IMR-90 (cell line): ENCODE results near the gene NDUFAF7. TPM values are rescaled to one million over a fixed set of nuclear protein-coding genes. Genes with fewer than 3 reads are reported as not detected.

Source experiments
- ATAC-seq: fragments of 200-7000 bp; cut with Tn5 transposase; 2 replicates; pipeline ENCODE4 v1.9.1; 2020; ENCODE audit warnings: low read depth, mild to moderate bottlenecking, moderate library complexity
- BruUV-seq: library from RNA; stranded (reverse); fragments of 400-500 nt; replicated peaks from 2 replicates; lab custom pipeline; 2021; lab: Mats Ljungman, UMichigan
- CTCF ChIA-PET: fragments of 300-600 bp; formaldehyde crosslinking; extraction: SDS; loops from one replicate; lab custom pipeline; 2021; ENCODE audit warnings: antibody characterized with exemption; lab: Yijun Ruan, JAX
- POLR2A ChIA-PET: fragments of 300-600 bp; sonication (Branson Sonifier 250); formaldehyde crosslinking; loops from one replicate; lab custom pipeline; 2022; ENCODE audit warnings: antibody characterized with exemption; ENCODE audit not compliant: unreplicated experiment; lab: Charles Lee
- DNase-seq: peaks from one replicate; pipeline ENCODE4 v3.0.0; 2013
- H2AFZ ChIP-seq: replicated peaks from 2 replicates; pipeline ENCODE3; 2013; ENCODE audit warnings: low read length, mild to moderate bottlenecking; ENCODE audit not compliant: poor library complexity
- H2AK5ac ChIP-seq: 2 replicates; pipeline ENCODE4 v1.6.1; 2013; ENCODE audit warnings: low read depth, low read length, inconsistent platforms
- H2AK9ac ChIP-seq: replicated peaks from 2 replicates; pipeline ENCODE3; 2013; ENCODE audit warnings: mild to moderate bottlenecking, low read depth, low read length, moderate library complexity; ENCODE audit not compliant: poor library complexity
- H2BK120ac ChIP-seq: 2 replicates; pipeline ENCODE4 v1.6.1; 2013; ENCODE audit warnings: low read depth, low read length, inconsistent platforms
- H2BK15ac ChIP-seq: 3 replicates; pipeline ENCODE4 v1.6.1; 2013; ENCODE audit warnings: low read depth, low read length, inconsistent platforms
- H2BK20ac ChIP-seq: 2 replicates; pipeline ENCODE4 v1.6.1; 2013; ENCODE audit warnings: low read depth, mild to moderate bottlenecking, inconsistent platforms, low read length, moderate library complexity
- H2BK5ac ChIP-seq: 2 replicates; pipeline ENCODE4 v1.6.1; 2013; ENCODE audit warnings: mild to moderate bottlenecking, low read depth, low read length, inconsistent platforms; ENCODE audit not compliant: poor library complexity, severe bottlenecking
- H3K14ac ChIP-seq: replicated peaks from 2 replicates; pipeline ENCODE4 v1.6.1; 2013; ENCODE audit warnings: low read depth, low read length, inconsistent platforms
- H3K18ac ChIP-seq: 2 replicates; pipeline ENCODE4 v1.6.1; 2013; ENCODE audit warnings: low read depth, low read length, control low read depth
- H3K23ac ChIP-seq: 2 replicates; pipeline ENCODE4 v1.6.1; 2013; ENCODE audit warnings: low read depth, low read length, inconsistent platforms
- H3K27ac ChIP-seq: 2 replicates; pipeline ENCODE4 v1.5.1; 2013; ENCODE audit warnings: mild to moderate bottlenecking, control low read depth, low read length; ENCODE audit not compliant: insufficient read depth
- H3K27me3 ChIP-seq: 2 replicates; pipeline ENCODE4 v1.6.1; 2013; ENCODE audit warnings: low read length; ENCODE audit not compliant: control insufficient read depth, insufficient read depth
- H3K36me3 ChIP-seq: 2 replicates; pipeline ENCODE4 v1.6.1; 2013; ENCODE audit warnings: low read length, mixed read lengths; ENCODE audit not compliant: control insufficient read depth, insufficient read depth
- H3K4ac ChIP-seq: 2 replicates; pipeline ENCODE4 v1.6.1; 2013; ENCODE audit warnings: low read depth, low read length, inconsistent platforms
- H3K4me1 ChIP-seq: 2 replicates; pipeline ENCODE4 v1.6.1; 2013; ENCODE audit warnings: low read length, mixed read lengths; ENCODE audit not compliant: control insufficient read depth, insufficient read depth
- H3K4me2 ChIP-seq: 2 replicates; pipeline ENCODE4 v1.6.1; 2013; ENCODE audit warnings: low read depth, mild to moderate bottlenecking, control low read depth, low read length, moderate library complexity
- H3K4me3 ChIP-seq: 2 replicates; pipeline ENCODE4 v1.5.1; 2013; ENCODE audit warnings: low read depth, mild to moderate bottlenecking, control low read depth, low read length, moderate library complexity; ENCODE audit not compliant: insufficient read depth
- H3K56ac ChIP-seq: 2 replicates; pipeline ENCODE4 v1.6.1; 2013; ENCODE audit warnings: low read length, inconsistent platforms; ENCODE audit not compliant: insufficient read depth; ENCODE audit errors: extremely low read depth
- H3K79me1 ChIP-seq, 2 experiments: 2 replicates each; pipeline ENCODE4 v1.6.1; 2013; ENCODE audit warnings: low read length in 2 of 2, inconsistent platforms in 1 of 2, low read depth in 1 of 2
- H3K9ac ChIP-seq: 2 replicates; pipeline ENCODE4 v1.6.1; 2013; ENCODE audit warnings: low read depth, low read length, control low read depth
- H3K9me1 ChIP-seq: 2 replicates; pipeline ENCODE4 v1.6.1; 2013; ENCODE audit warnings: low read length, inconsistent platforms; ENCODE audit not compliant: insufficient read depth
- H3K9me3 ChIP-seq: 2 replicates; pipeline ENCODE4 v1.6.1; 2013; ENCODE audit warnings: low read length; ENCODE audit not compliant: control insufficient read depth, insufficient read depth
- H4K20me1 ChIP-seq: 2 replicates; pipeline ENCODE4 v1.6.1; 2013; ENCODE audit warnings: low read length, inconsistent platforms; ENCODE audit not compliant: insufficient read depth
- H4K5ac ChIP-seq: 2 replicates; pipeline ENCODE4 v1.6.1; 2013; ENCODE audit warnings: mild to moderate bottlenecking, low read depth, low read length, control low read depth
- H4K8ac ChIP-seq, 2 experiments: 2 replicates each; pipeline ENCODE4 v1.6.1; 2013; ENCODE audit warnings: low read depth in 2 of 2, low read length in 2 of 2, control low read depth in 1 of 2, inconsistent platforms in 1 of 2
- H4K91ac ChIP-seq: 2 replicates; pipeline ENCODE4 v1.6.1; 2013; ENCODE audit warnings: low read depth, low read length, inconsistent platforms; ENCODE audit not compliant: insufficient read depth
- CEBPB ChIP-seq: IDR thresholded peaks from 2 replicates; pipeline ENCODE4 v1.6.1; 2012; ENCODE audit warnings: low read depth, low read length, improper control_type of control experiment
- CHD1 ChIP-seq: IDR thresholded peaks from 2 replicates; pipeline ENCODE4 v1.6.1; 2012; ENCODE audit warnings: low read depth, low read length, improper control_type of control experiment
- MAFK ChIP-seq: IDR thresholded peaks from 2 replicates; pipeline ENCODE4 v1.6.1; 2012; ENCODE audit warnings: low read depth, low read length, improper control_type of control experiment
- MAZ ChIP-seq: IDR thresholded peaks from 2 replicates; pipeline ENCODE4 v1.6.1; 2012; ENCODE audit warnings: low read depth, mild to moderate bottlenecking, low read length, improper control_type of control experiment, moderate library complexity, borderline replicate concordance
- NFE2L2 ChIP-seq: fragments of 150-350 bp; IDR thresholded peaks from 2 replicates; pipeline ENCODE4 v1.6.1; 2016; ENCODE audit warnings: low read depth, mild to moderate bottlenecking, low read length
- POLR2A ChIP-seq: IDR thresholded peaks from 2 replicates; pipeline ENCODE4 v1.6.1; 2012; ENCODE audit warnings: mild to moderate bottlenecking, low read depth, low read length
- RCOR1 ChIP-seq: IDR thresholded peaks from 2 replicates; pipeline ENCODE4 v1.6.1; 2012; ENCODE audit warnings: mild to moderate bottlenecking, low read length, improper control_type of control experiment; ENCODE audit not compliant: insufficient replicate concordance
- RFX5 ChIP-seq: IDR thresholded peaks from 2 replicates; pipeline ENCODE4 v1.8.0; 2012; ENCODE audit warnings: low read depth, mild to moderate bottlenecking, low read length, moderate library complexity
- USF2 ChIP-seq: fragments of 150-350 bp; IDR thresholded peaks from 2 replicates; pipeline ENCODE4 v1.6.1; 2017; ENCODE audit warnings: mild to moderate bottlenecking, antibody characterized with exemption, low read length, low read depth
- WGBS, 2 experiments: methylation state at CpG; one replicate each; pipeline versions ENCODE4 v1.1.5 to v1.1.7; 2013; ENCODE audit warnings: missing lambda C conversion rate in 2 of 2; ENCODE audit not compliant: insufficient read length in 1 of 2; ENCODE audit errors: extremely low coverage in 2 of 2; 5-methylcytosine and 5-hydroxymethylcytosine counted together
- dilution Hi-C: fragments of 300-500 bp; cut with HindIII; formaldehyde crosslinking; loops from one replicate; pipeline ENCODE4 v1.14.3; 2018; ENCODE audit warnings: low sequenced_read_pairs; ENCODE audit not compliant: unreplicated experiment
- in situ Hi-C: fragments of 300-500 bp; cut with MboI; formaldehyde crosslinking; loops from 3 replicates; pipeline ENCODE4 v1.14.3; 2019; ENCODE audit warnings: low sequenced_read_pairs, inconsistent platforms, mixed read lengths
- intact Hi-C: fragments of 100-400 bp; cut with micrococcal nuclease; formaldehyde crosslinking; loops from 2 replicates; pipeline ENCODE4 v1.10.0; 2022
- polyA plus RNA-seq, 3 experiments: library from polyadenylated mRNA; depleted of rRNA; stranded (reverse); fragments of >200 nt; gene quantifications; 2 replicates each; pipeline ENCODE4 v1.2.3, GENCODE V29; 2012; ENCODE audit warnings: low replicate concordance in 1 of 3
- total RNA-seq: library from RNA; depleted of rRNA; stranded (reverse); fragments of >200 nt; gene quantifications from 2 replicates; pipeline ENCODE4 v1.2.3, GENCODE V29; 2012
- TF ChIP-seq, protein P1 (sequence below): fragments of 150-350 bp; IDR thresholded peaks from 2 replicates; pipeline ENCODE4 v1.6.1; 2016; ENCODE audit warnings: low read depth, mild to moderate bottlenecking, low read length, moderate library complexity, borderline replicate concordance

NDUFAF7 gene
- total and polyA plus RNA-seq, 2 of the 4 experiments (the other 2 are of a cell fraction) = 9.9 to 17.4 TPM

DNA sequence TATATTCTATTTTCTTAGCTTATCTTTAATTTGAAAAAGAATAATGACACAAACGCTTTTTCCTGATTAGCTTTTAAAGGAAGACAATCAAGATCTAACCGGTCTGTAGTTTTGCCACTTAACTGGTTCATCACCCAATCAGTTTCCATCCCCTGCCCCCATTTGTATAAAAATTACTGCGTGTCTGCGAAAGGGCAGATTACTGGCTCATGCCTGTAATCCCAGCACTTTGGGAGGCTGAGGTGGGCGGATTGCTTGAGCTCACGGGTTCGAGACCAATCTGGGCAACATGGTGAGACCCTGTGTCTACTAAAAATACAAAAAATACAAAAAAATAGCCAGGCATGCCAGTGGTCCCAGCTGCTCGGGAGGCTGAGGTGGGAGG, 32.8 kb upstream of the NDUFAF7 start:
- Histone ChIP-seq H4K20me1 (peaks cover 11% of the 10 kb centered on the region; the same call in 1 of the 2 replicates), H2BK15ac (no peak overlapping the region), H2BK5ac (no peak overlapping the region), H3K9ac (no peak overlapping the region), H2AK5ac (no peak overlapping the region), H2BK20ac (no peak overlapping the region), H3K23ac (no peak overlapping the region), H4K91ac (no peak overlapping the region), H2AK9ac (no peak overlapping the region), H2AFZ (no peak overlapping the region), H3K79me1 (peaks cover 19 to 53% of the 10 kb centered on the region in 2 experiments), H3K27me3 (no peaks in the 10 kb centered on the region), H4K5ac (no peak overlapping the region), H3K56ac (no peak overlapping the region), H4K8ac (no peak overlapping the region), H3K14ac (no peak overlapping the region), H2BK120ac (no peak overlapping the region), H3K4me2 (no peak overlapping the region), H3K4me3 (no peak overlapping the region), H3K9me1 (peaks cover 6% of the 10 kb centered on the region; the same call in 1 of the 2 replicates), H3K4me1 (peaks cover 4% of the 10 kb centered on the region; the same call in 1 of the 2 replicates), H3K18ac (no peak overlapping the region), H3K9me3 (peaks cover 2% of the 10 kb centered on the region), H3K4ac (no peak overlapping the region), H3K27ac (no peak overlapping the region), H3K36me3 (peaks cover 9% of the 10 kb centered on the region)
- no peak for TF ChIP-seq MAFK
- no peak for TF ChIP-seq RFX5
- no peak for TF ChIP-seq RCOR1
- no peak for TF ChIP-seq MAZ
- no peak for TF ChIP-seq CEBPB
- no peak for TF ChIP-seq CHD1
- TF ChIP-seq, protein P1, sequence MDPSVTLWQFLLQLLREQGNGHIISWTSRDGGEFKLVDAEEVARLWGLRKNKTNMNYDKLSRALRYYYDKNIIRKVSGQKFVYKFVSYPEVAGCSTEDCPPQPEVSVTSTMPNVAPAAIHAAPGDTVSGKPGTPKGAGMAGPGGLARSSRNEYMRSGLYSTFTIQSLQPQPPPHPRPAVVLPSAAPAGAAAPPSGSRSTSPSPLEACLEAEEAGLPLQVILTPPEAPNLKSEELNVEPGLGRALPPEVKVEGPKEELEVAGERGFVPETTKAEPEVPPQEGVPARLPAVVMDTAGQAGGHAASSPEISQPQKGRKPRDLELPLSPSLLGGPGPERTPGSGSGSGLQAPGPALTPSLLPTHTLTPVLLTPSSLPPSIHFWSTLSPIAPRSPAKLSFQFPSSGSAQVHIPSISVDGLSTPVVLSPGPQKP = no peak
- no peak for TF ChIP-seq POLR2A
- TF ChIP-seq NFE2L2 = no peak
- TF ChIP-seq USF2 = no peak
- dilution Hi-C loops (no loop called here), in situ Hi-C loops (no loop called here), intact Hi-C loops (no loop called here)
- DNase-seq (no peak), ATAC-seq (no peak)
- no TSS peak for BruUV-seq
- ChIA-PET CTCF (interaction anchor here (0.7 to 1.1 kb wide), 2 partner anchors 18 to 1295 kb away, joined by 3 read pairs; no protein-coding TSS in a partner anchor), POLR2A (no interaction called here)
- WGBS, 2 experiments = no CpG with 5 or more reads among the region's 8 CpGs
